HEK293 (cell line): ENCODE data around the gene IL5.
A peak's percentile ranks its signal among the peaks of the same experiment; 100 is the strongest.
"Not testable (repeated sequence)": the region's sequence is repeated elsewhere in the genome, so short reads cannot be mapped to it uniquely, and the experiment has no call there.

ENCODE experiments used
- CTCF ChIA-PET: fragments of 350-600 bp; formaldehyde crosslinking; extraction: SDS; loops from one replicate; lab custom pipeline; 2021; ENCODE audit warnings: antibody characterized with exemption; lab: Yijun Ruan, JAX
- POLR2A ChIA-PET: fragments of 300-600 bp; formaldehyde crosslinking; extraction: SDS; loops from one replicate; lab custom pipeline; 2020; ENCODE audit warnings: antibody characterized with exemption, inconsistent platforms; lab: Yijun Ruan, JAX
- H3K27ac ChIP-seq: fragments of 200-500 bp; sonication (Bioruptor generic); 2 replicates; pipeline ENCODE4 v1.5.1; 2014; ENCODE audit warnings: low read depth, low read length, control low read depth, inconsistent platforms; ENCODE audit errors: extremely low read depth
- H3K36me3 ChIP-seq, 2 experiments: fragments of 200-500 bp in 1 of 2; sonication (Bioruptor generic) in 1 of 2; 1 replicate in 1 of 2; 2 replicates in 1 of 2; pipeline ENCODE4 v1.5.1; 2014 to 2017; ENCODE audit warnings: inconsistent platforms in 2 of 2, low read length in 2 of 2; ENCODE audit not compliant: control insufficient read depth in 2 of 2, insufficient read depth in 1 of 2
- H3K4me1 ChIP-seq: fragments of 200-500 bp; sonication (Bioruptor generic); 2 replicates; pipeline ENCODE4 v1.5.1; 2014; ENCODE audit warnings: mild to moderate bottlenecking, low read length, inconsistent platforms; ENCODE audit not compliant: control insufficient read depth, insufficient read depth
- H3K4me3 ChIP-seq: 2 replicates; pipeline ENCODE4 v1.5.1; 2011; ENCODE audit warnings: low read depth, mild to moderate bottlenecking, control low read depth, low read length, moderate library complexity
- H3K9me3 ChIP-seq: fragments of 200-500 bp; sonication (Bioruptor generic); 2 replicates; pipeline ENCODE4 v1.5.1; 2014; ENCODE audit warnings: low read depth, low read length, inconsistent platforms; ENCODE audit not compliant: control insufficient read depth, insufficient read depth
- SETDB1 ChIP-seq: IDR thresholded peaks from one replicate; pipeline ENCODE4 v1.6.1; 2017; ENCODE audit warnings: mild to moderate bottlenecking, low read length, moderate library complexity, mixed read lengths; ENCODE audit not compliant: insufficient read length
- ZFP37 ChIP-seq: fragments of 450-650 bp; formaldehyde crosslinking; IDR thresholded peaks from 2 replicates; pipeline ENCODE4 v1.5.1; 2016; ENCODE audit warnings: missing biosample characterization, missing genetic modification characterization
- ZNF335 ChIP-seq: fragments of 450-650 bp; formaldehyde crosslinking; conservative IDR thresholded peaks from 2 replicates; pipeline ENCODE4 v1.5.1; 2016; ENCODE audit warnings: missing biosample characterization, missing genetic modification characterization
- ZNF366 ChIP-seq: fragments of 450-650 bp; formaldehyde crosslinking; conservative IDR thresholded peaks from 2 replicates; pipeline ENCODE4 v1.5.1; 2016; ENCODE audit warnings: missing biosample characterization, missing genetic modification characterization
- ZNF558 ChIP-seq: fragments of 450-650 bp; formaldehyde crosslinking; IDR thresholded peaks from 2 replicates; pipeline ENCODE4 v1.5.1; 2016; ENCODE audit warnings: missing biosample characterization, missing genetic modification characterization
- ZNF654 ChIP-seq: fragments of 450-650 bp; formaldehyde crosslinking; IDR thresholded peaks from 2 replicates; pipeline ENCODE4 v1.5.1; 2016; ENCODE audit warnings: low read depth, missing biosample characterization, missing genetic modification characterization
- ZNF660 ChIP-seq: fragments of 450-650 bp; IDR thresholded peaks from 2 replicates; pipeline ENCODE4 v1.5.1; 2018; ENCODE audit warnings: missing biosample characterization, mild to moderate bottlenecking, missing genetic modification characterization
- ZSCAN30 ChIP-seq: fragments of 450-650 bp; IDR thresholded peaks from 2 replicates; pipeline ENCODE4 v1.5.1; 2018; ENCODE audit warnings: missing biosample characterization, mild to moderate bottlenecking, missing genetic modification characterization, moderate library complexity
- TF ChIP-seq, protein P1 (sequence below): fragments of 450-650 bp; formaldehyde crosslinking; IDR thresholded peaks from 2 replicates; pipeline ENCODE4 v1.5.0; 2017; ENCODE audit warnings: missing biosample characterization, missing genetic modification characterization, borderline replicate concordance
- TF ChIP-seq, protein P2 (sequence below): fragments of 450-650 bp; formaldehyde crosslinking; IDR thresholded peaks from 2 replicates; pipeline ENCODE4 v1.5.1; 2016; ENCODE audit warnings: missing biosample characterization, missing genetic modification characterization
- TF ChIP-seq, protein P3 (sequence below): fragments of 450-650 bp; formaldehyde crosslinking; IDR thresholded peaks from 2 replicates; pipeline ENCODE4 v1.5.1; 2016; ENCODE audit warnings: missing biosample characterization, missing genetic modification characterization

The IL5 gene

DNA sequence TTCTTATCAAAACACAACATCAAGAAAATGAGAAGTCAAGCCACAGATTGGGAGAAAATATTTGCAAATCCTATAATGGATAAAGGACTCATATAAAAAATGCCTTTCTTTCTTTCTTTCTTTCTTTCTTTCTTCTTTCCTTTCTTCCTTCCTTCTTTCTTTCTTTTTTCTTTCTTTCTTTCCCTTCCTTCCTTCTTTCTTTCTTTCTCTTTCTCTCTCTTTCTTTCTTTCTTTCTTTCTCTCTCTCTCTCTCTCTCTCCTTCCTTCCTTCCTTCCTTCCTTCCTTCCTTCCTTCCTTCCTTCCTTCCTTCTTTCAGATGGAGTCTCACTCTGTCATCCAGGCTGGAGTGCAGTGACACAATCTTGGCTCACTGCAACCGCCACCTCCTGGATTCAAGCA, 21.3 kb downstream of the IL5 start:
- H3K4me1 ChIP-seq, POLR2A ChIA-PET, H3K9me3 ChIP-seq, H3K27ac ChIP-seq, H3K36me3 ChIP-seq, H3K4me3 ChIP-seq: not testable (repeated sequence)
- peak; percentile 89 for TF ChIP-seq ZNF366
- CTCF ChIA-PET, result interaction anchor here (0.6 kb wide), 1 partner anchor 190 kb away, joined by 6 read pairs; no protein-coding TSS in a partner anchor

DNA sequence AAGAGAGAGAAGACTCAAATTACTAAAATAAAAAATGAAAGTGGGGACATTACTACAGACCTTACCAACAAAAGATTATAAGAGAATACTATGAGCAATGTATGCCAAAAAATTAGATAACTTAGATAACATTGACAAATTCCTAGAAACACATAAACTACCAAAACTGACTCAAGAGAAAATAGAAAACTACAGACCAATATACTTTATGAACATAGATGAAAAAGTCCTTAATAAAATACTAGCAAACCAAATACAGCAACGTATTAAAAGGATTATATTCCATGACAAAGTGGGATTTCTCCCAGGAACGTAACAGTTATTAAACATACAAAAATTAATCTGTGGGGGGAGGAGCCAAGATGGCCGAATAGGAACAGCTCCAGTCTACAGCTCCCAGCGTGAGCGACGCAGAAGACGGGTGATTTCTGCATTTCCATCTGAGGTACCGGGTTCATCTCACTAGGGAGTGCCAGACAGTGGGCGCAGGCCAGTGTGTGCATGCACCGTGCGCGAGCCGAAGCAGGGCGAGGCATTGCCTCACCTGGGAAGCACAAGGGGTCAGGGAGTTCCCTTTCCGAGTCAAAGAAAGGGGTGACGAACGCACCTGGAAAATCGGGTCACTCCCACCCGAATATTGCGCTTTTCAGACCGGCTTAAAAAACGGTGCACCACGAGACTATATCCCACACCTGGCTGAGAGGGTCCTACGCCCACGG, 29.5 kb downstream of the IL5 start:
- H3K9me3 ChIP-seq, CTCF ChIA-PET, H3K4me1 ChIP-seq, H3K36me3 ChIP-seq, H3K4me3 ChIP-seq, POLR2A ChIA-PET, H3K27ac ChIP-seq: not testable (repeated sequence)
- TF ChIP-seq SETDB1, result peak; percentile 89

DNA sequence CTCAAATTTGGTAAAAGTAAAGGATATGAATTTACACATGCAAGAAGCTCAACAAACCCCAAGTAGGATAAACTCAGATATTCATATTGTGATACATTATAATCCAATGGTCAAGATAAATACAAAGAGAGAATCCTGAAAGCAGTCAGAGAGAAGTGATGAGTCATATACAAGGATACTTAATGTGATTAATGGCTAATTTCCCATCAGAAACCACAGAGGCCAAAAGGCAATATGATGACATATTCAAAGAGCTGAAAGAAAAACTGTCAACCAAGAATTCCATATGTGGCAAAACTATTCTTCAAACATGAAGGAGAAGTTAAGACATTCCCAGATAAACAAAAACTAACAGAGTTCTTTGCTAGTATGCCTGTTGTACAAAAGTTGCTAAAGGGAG, 33.2 kb downstream of the IL5 start:
- ChIA-PET POLR2A (no interaction called here), CTCF (interaction anchor here (1.3 to 2.3 kb wide), 4 partner anchors 9 to 272 kb away, joined by 3 to 12 read pairs (median 9); no protein-coding TSS in a partner anchor)
- Histone ChIP-seq H3K4me1 (no peaks in the 10 kb centered on the region), H3K9me3 (no peaks in the 10 kb centered on the region), H3K27ac (no peak overlapping the region), H3K4me3 (no peak overlapping the region), H3K36me3 (no peaks in the 10 kb centered on the region)
- peak; percentile 79 for TF ChIP-seq SETDB1
- TF ChIP-seq ZSCAN30 (tag by site-specific recombination), result no peak
- peak; percentile 84 for TF ChIP-seq ZNF558 (tag by site-specific recombination)

DNA sequence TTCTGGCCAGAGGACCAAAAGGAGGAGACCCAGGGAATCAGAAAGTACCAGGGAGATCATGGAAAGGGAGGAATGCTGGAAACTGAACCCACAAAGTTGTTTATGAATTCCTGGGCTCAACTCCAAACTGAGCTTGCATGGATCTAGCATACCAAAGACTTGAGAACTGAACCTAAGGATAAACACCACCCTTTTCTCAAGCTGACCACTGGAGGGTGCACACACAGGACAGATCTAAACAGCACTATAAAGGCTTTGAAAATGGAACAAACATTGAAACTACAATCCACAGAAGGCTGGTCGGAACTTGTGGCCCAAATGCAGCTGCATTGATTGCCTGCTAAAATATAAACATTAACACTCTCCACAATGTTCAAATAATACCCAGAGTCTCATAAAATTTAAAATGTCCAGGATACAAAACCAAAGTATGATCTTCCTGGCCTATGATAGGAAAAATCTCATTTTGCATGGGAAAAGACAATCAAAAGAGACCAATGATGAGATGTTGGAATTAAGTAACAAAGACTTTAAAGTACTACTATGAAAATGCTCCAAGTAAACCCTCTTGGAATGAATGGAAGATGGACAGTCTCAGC, 37.1 kb downstream of the IL5 start:
- H3K4me3 ChIP-seq, result no peak overlapping the region
- CTCF ChIA-PET, result interaction anchor here (0.6 to 3.2 kb wide), 17 partner anchors 9 to 464 kb away, joined by 3 to 19 read pairs (median 4); partner anchors contain the start of genes CCNI2, IL4 and IRF1
- POLR2A ChIA-PET, result interaction anchor here (0.6 kb wide), 1 partner anchor 15 kb away, joined by 5 read pairs; the partner anchor contains the start of gene IRF1
- H3K4me1 ChIP-seq, result no peaks in the 10 kb centered on the region
- no peaks in the 10 kb centered on the region for H3K9me3 ChIP-seq
- TF ChIP-seq ZNF660 (tag by site-specific recombination) (0 out of 2 replicates have a peak, but pooled peaks have one; percentile 19), ZNF335 (tag by site-specific recombination) (no peak), ZFP37 (tag by site-specific recombination) (no peak), ZNF654 (tag by site-specific recombination) (peak; percentile 17; the same call in 1 of the 2 replicates)
- TF ChIP-seq, protein P1, sequence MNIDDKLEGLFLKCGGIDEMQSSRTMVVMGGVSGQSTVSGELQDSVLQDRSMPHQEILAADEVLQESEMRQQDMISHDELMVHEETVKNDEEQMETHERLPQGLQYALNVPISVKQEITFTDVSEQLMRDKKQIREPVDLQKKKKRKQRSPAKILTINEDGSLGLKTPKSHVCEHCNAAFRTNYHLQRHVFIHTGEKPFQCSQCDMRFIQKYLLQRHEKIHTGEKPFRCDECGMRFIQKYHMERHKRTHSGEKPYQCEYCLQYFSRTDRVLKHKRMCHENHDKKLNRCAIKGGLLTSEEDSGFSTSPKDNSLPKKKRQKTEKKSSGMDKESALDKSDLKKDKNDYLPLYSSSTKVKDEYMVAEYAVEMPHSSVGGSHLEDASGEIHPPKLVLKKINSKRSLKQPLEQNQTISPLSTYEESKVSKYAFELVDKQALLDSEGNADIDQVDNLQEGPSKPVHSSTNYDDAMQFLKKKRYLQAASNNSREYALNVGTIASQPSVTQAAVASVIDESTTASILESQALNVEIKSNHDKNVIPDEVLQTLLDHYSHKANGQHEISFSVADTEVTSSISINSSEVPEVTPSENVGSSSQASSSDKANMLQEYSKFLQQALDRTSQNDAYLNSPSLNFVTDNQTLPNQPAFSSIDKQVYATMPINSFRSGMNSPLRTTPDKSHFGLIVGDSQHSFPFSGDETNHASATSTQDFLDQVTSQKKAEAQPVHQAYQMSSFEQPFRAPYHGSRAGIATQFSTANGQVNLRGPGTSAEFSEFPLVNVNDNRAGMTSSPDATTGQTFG (tag by site-specific recombination), result no peak
- TF ChIP-seq, protein P2, sequence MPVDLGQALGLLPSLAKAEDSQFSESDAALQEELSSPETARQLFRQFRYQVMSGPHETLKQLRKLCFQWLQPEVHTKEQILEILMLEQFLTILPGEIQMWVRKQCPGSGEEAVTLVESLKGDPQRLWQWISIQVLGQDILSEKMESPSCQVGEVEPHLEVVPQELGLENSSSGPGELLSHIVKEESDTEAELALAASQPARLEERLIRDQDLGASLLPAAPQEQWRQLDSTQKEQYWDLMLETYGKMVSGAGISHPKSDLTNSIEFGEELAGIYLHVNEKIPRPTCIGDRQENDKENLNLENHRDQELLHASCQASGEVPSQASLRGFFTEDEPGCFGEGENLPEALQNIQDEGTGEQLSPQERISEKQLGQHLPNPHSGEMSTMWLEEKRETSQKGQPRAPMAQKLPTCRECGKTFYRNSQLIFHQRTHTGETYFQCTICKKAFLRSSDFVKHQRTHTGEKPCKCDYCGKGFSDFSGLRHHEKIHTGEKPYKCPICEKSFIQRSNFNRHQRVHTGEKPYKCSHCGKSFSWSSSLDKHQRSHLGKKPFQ, result no peak
- TF ChIP-seq, protein P3, sequence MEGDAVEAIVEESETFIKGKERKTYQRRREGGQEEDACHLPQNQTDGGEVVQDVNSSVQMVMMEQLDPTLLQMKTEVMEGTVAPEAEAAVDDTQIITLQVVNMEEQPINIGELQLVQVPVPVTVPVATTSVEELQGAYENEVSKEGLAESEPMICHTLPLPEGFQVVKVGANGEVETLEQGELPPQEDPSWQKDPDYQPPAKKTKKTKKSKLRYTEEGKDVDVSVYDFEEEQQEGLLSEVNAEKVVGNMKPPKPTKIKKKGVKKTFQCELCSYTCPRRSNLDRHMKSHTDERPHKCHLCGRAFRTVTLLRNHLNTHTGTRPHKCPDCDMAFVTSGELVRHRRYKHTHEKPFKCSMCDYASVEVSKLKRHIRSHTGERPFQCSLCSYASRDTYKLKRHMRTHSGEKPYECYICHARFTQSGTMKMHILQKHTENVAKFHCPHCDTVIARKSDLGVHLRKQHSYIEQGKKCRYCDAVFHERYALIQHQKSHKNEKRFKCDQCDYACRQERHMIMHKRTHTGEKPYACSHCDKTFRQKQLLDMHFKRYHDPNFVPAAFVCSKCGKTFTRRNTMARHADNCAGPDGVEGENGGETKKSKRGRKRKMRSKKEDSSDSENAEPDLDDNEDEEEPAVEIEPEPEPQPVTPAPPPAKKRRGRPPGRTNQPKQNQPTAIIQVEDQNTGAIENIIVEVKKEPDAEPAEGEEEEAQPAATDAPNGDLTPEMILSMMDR (tag by site-specific recombination), result peak; percentile 46; the same call in 1 of the 2 replicates
- TF ChIP-seq, all 188 proteins: peak for 3
- H3K36me3 ChIP-seq, result no peaks in the 10 kb centered on the region
- no peak overlapping the region for H3K27ac ChIP-seq
